GM18951 (cell line): ENCODE results near the gene RIOX2.
"Not testable (repeated sequence)": the region's sequence is repeated elsewhere in the genome, so short reads cannot be mapped to it uniquely, and the experiment has no call there.

Experiments
- POLR2A ChIP-seq: IDR thresholded peaks from 4 replicates; pipeline ENCODE4 v1.6.1; 2011; ENCODE audit warnings: mild to moderate bottlenecking; ENCODE audit not compliant: insufficient read length, insufficient read depth; ENCODE audit errors: extremely low read depth
- in situ Hi-C: fragments of 300-500 bp; cut with MboI; formaldehyde crosslinking; loops from one replicate; pipeline ENCODE4 v1.12.0; 2022; ENCODE audit warnings: low sequenced_read_pairs, mixed read lengths, inconsistent platforms; ENCODE audit not compliant: unreplicated experiment

Gene RIOX2

GRCh38 chr3:97934980-97935695, 37.1 kb downstream of the RIOX2 start:
- in situ Hi-C loops: no loop called here
- TF ChIP-seq POLR2A: no peak

- TF ChIP-seq POLR2A: no peak
- in situ Hi-C loops: no loop called here
Measured at GRCh38 chr3:97932387-97932801, 39.8 kb downstream of the RIOX2 start.

- in situ Hi-C loops: no loop called here
- no peak for TF ChIP-seq POLR2A
Measured at GRCh38 chr3:97931218-97931617, 41.0 kb downstream of the RIOX2 start.

GRCh38 chr3:97930018-97930417, 42.2 kb downstream of the RIOX2 start:
- in situ Hi-C loops: no loop called here
- no peak for TF ChIP-seq POLR2A

GRCh38 chr3:97928986-97929385, 43.2 kb downstream of the RIOX2 start:
- in situ Hi-C loops: no loop called here

GRCh38 chr3:97927704-97928103, 44.5 kb downstream of the RIOX2 start:
- no peak for TF ChIP-seq POLR2A
- in situ Hi-C loops: no loop called here

More at GRCh38 chr3:97928986-97929385, 43.2 kb downstream of the RIOX2 start:
- TF ChIP-seq POLR2A: no peak

GRCh38 chr3:97917813-97918536, 54.3 kb downstream of the RIOX2 start:
- in situ Hi-C loops: no loop called here

GRCh38 chr3:97916576-97916975, 55.7 kb downstream of the RIOX2 start:
- in situ Hi-C loops: no loop called here
- no peak for TF ChIP-seq POLR2A

More at GRCh38 chr3:97917813-97918536, 54.3 kb downstream of the RIOX2 start:
- TF ChIP-seq POLR2A: no peak

GRCh38 chr3:97914388-97914787, 57.8 kb downstream of the RIOX2 start:
- no peak for TF ChIP-seq POLR2A
- in situ Hi-C loops: no loop called here

GRCh38 chr3:97911459-97911858, 60.8 kb downstream of the RIOX2 start:
- in situ Hi-C loops: no loop called here
- TF ChIP-seq POLR2A: no peak

GRCh38 chr3:97910931-97911351, 61.3 kb downstream of the RIOX2 start:
- in situ Hi-C loops: no loop called here
- no peak for TF ChIP-seq POLR2A

- in situ Hi-C loops: not testable (repeated sequence)
Measured at GRCh38 chr3:97910236-97910831, 61.9 kb downstream of the RIOX2 start.

GRCh38 chr3:97909830-97910229, 62.4 kb downstream of the RIOX2 start:
- in situ Hi-C loops: not testable (repeated sequence)
